Stimulated activated CD8-positive, alpha-beta memory T cell treated with anti-CD3 and anti-CD28 coated beads, Interleukin-15, amount 100 ng/mL, for 48 hours (primary cell): ENCODE results near the gene POLL.

Source experiments
- DNase-seq, 2 donors: peaks; one replicate each; pipeline ENCODE4 v3.0.0-alpha.2; 2020; ENCODE audit warnings: low read depth in 2 of 2

The POLL gene

GRCh38 chr10:101560298-101561067 is 27.6 kb downstream of the POLL start:
- DNase-seq = no peak

GRCh38 chr10:101559596-101560297 is 28.3 kb downstream of the POLL start:
- DNase-seq = no peak

GRCh38 chr10:101558671-101559595 is 29.1 kb downstream of the POLL start:
- DNase-seq = no peak

- DNase-seq = no peak
Measured at GRCh38 chr10:101558204-101558603, 29.9 kb downstream of the POLL start.

- DNase-seq = no peak
Measured at GRCh38 chr10:101557541-101557940, 30.5 kb downstream of the POLL start.

GRCh38 chr10:101552442-101552841 is 35.6 kb downstream of the POLL start:
- no peak for DNase-seq

- DNase-seq = no peak
Measured at GRCh38 chr10:101550965-101551364, 37.1 kb downstream of the POLL start.

GRCh38 chr10:101545898-101546297 is 42.2 kb downstream of the POLL start:
- no peak for DNase-seq

- no peak for DNase-seq
Measured at GRCh38 chr10:101538446-101538845, 49.6 kb downstream of the POLL start.

- DNase-seq = no peak
Measured at GRCh38 chr10:101536800-101537199, 51.3 kb downstream of the POLL start.

- DNase-seq = no peak
Measured at GRCh38 chr10:101535949-101536348, 52.1 kb downstream of the POLL start.

GRCh38 chr10:101529725-101530553 is 58.1 kb downstream of the POLL start:
- DNase-seq = no peak

GRCh38 chr10:101529207-101529606 is 58.9 kb downstream of the POLL start:
- no peak for DNase-seq
